Neutrophil (primary cell): ENCODE results near the gene DLEU7.

Source experiments
- H3K27ac ChIP-seq: fragments of 200-600 bp; sonication (generic); 2 replicates; pipeline ENCODE4 v1.5.1; 2016; ENCODE audit warnings: mild to moderate bottlenecking, moderate library complexity
- H3K27me3 ChIP-seq: fragments of 200-600 bp; sonication (generic); 2 replicates; pipeline ENCODE4 v1.6.0; 2016; ENCODE audit warnings: mild to moderate bottlenecking
- H3K36me3 ChIP-seq: fragments of 200-600 bp; sonication (generic); 2 replicates; pipeline ENCODE4 v1.5.1; 2017
- H3K4me1 ChIP-seq, 2 experiments: fragments of 200-600 bp in 1 of 2; sonication (generic) in 1 of 2; 1 replicate in 1 of 2; 2 replicates in 1 of 2; pipeline versions ENCODE4 v1.5.1 to v1.6.1; 2013 to 2016; ENCODE audit warnings: low read depth in 1 of 2, low read length in 1 of 2, mild to moderate bottlenecking in 1 of 2, moderate library complexity in 1 of 2; ENCODE audit not compliant: control insufficient read depth in 1 of 2, insufficient read depth in 1 of 2
- H3K4me3 ChIP-seq, 2 experiments: fragments of 200-600 bp in 1 of 2; sonication (generic) in 1 of 2; 1 replicate in 1 of 2; 2 replicates in 1 of 2; pipeline ENCODE4 v1.5.1; 2013 to 2016; ENCODE audit warnings: low read depth in 1 of 2, low read length in 1 of 2, mild to moderate bottlenecking in 1 of 2, moderate library complexity in 1 of 2
- H3K9me3 ChIP-seq: fragments of 200-600 bp; sonication (generic); 2 replicates; pipeline ENCODE4 v1.5.1; 2016
- CTCF ChIP-seq: fragments of 200-600 bp; sonication (generic); IDR thresholded peaks from 2 replicates; pipeline ENCODE4 v1.5.1; 2016; ENCODE audit warnings: antibody characterized with exemption

The DLEU7 gene

GRCh38 chr13:50873467-50873866 lies 30.0 kb upstream of the DLEU7 start:
- no peak for TF ChIP-seq CTCF
- Histone ChIP-seq H3K4me3 (no peak overlapping the region), H3K9me3 (no peaks in the 10 kb centered on the region), H3K4me1 (no peaks in the 10 kb centered on the region), H3K27me3 (no peaks in the 10 kb centered on the region), H3K36me3 (no peaks in the 10 kb centered on the region), H3K27ac (no peak overlapping the region)

GRCh38 chr13:50871405-50871804 lies 27.9 kb upstream of the DLEU7 start:
- Histone ChIP-seq H3K36me3 (no peaks in the 10 kb centered on the region), H3K4me1 (no peaks in the 10 kb centered on the region), H3K27me3 (no peaks in the 10 kb centered on the region), H3K9me3 (no peaks in the 10 kb centered on the region), H3K27ac (no peak overlapping the region), H3K4me3 (no peak overlapping the region)
- TF ChIP-seq CTCF = no peak

- H3K27me3 ChIP-seq = no peaks in the 10 kb centered on the region
- no peaks in the 10 kb centered on the region for H3K36me3 ChIP-seq
- H3K4me1 ChIP-seq = no peaks in the 10 kb centered on the region
- H3K9me3 ChIP-seq = no peaks in the 10 kb centered on the region
- no peak for TF ChIP-seq CTCF
- no peak overlapping the region for H3K4me3 ChIP-seq
- H3K27ac ChIP-seq = no peak overlapping the region
These were observed 24.1 kb upstream of the DLEU7 start for GRCh38 chr13:50867637-50867945.

- Histone ChIP-seq H3K36me3 (no peaks in the 10 kb centered on the region), H3K27me3 (no peaks in the 10 kb centered on the region), H3K9me3 (no peaks in the 10 kb centered on the region), H3K4me1 (no peaks in the 10 kb centered on the region), H3K27ac (no peak overlapping the region), H3K4me3 (no peak overlapping the region)
- TF ChIP-seq CTCF = no peak
These were observed 23.5 kb upstream of the DLEU7 start for GRCh38 chr13:50866817-50867636.

- Histone ChIP-seq H3K4me1 (no peaks in the 10 kb centered on the region), H3K4me3 (no peak overlapping the region), H3K36me3 (no peaks in the 10 kb centered on the region), H3K27me3 (no peaks in the 10 kb centered on the region), H3K9me3 (no peaks in the 10 kb centered on the region), H3K27ac (no peak overlapping the region)
- TF ChIP-seq CTCF = no peak
These were observed 21.0 kb upstream of the DLEU7 start for GRCh38 chr13:50864492-50864891.
